DND-41 (cell line): ENCODE measurements around the gene NEK8.

Source experiments
- ATAC-seq: fragments of 200-7000 bp; cut with Tn5 transposase; 3 replicates; pipeline ENCODE4 v1.9.1; 2021; ENCODE audit warnings: low read depth; ENCODE audit not compliant: insufficient read depth
- DNase-seq: peaks from one replicate; pipeline ENCODE4 v3.0.0-alpha.2; 2020
- H2AFZ ChIP-seq: 2 replicates; pipeline ENCODE4 v1.6.0; 2012; ENCODE audit warnings: low read depth, low read length
- H3K27ac ChIP-seq: 2 replicates; pipeline ENCODE4 v1.5.1; 2012; ENCODE audit warnings: low read length, inconsistent platforms
- H3K27me3 ChIP-seq: fragments of 200-600 bp; sonication (generic); 2 replicates; pipeline ENCODE4 v1.6.0; 2012; ENCODE audit warnings: low read length, mild to moderate bottlenecking, inconsistent platforms; ENCODE audit not compliant: insufficient read depth, poor library complexity
- H3K36me3 ChIP-seq: 2 replicates; pipeline ENCODE4 v1.5.1; 2012; ENCODE audit warnings: low read length, inconsistent platforms; ENCODE audit not compliant: insufficient read depth
- H3K4me1 ChIP-seq: 2 replicates; pipeline ENCODE4 v1.5.1; 2012; ENCODE audit warnings: mild to moderate bottlenecking, low read length; ENCODE audit not compliant: insufficient read depth
- H3K4me2 ChIP-seq: 2 replicates; pipeline ENCODE4 v1.6.0; 2012; ENCODE audit warnings: mild to moderate bottlenecking, moderate library complexity, low read length, inconsistent platforms; ENCODE audit not compliant: insufficient read depth
- H3K4me3 ChIP-seq, 2 experiments: fragments of 200-600 bp in 1 of 2; shearing (Covaris generic) in 1 of 2; 2 replicates each; pipeline ENCODE4 v1.5.1; 2012 to 2016; ENCODE audit warnings: inconsistent platforms in 2 of 2, low read length in 2 of 2, mild to moderate bottlenecking in 2 of 2, low read depth in 1 of 2, moderate library complexity in 1 of 2
- H3K79me2 ChIP-seq: 2 replicates; pipeline ENCODE4 v1.6.0; 2012; ENCODE audit warnings: low read length, inconsistent platforms; ENCODE audit not compliant: insufficient read depth
- H3K9ac ChIP-seq: 2 replicates; pipeline ENCODE4 v1.6.0; 2012; ENCODE audit warnings: low read depth, mild to moderate bottlenecking, inconsistent platforms, low read length, moderate library complexity
- H3K9me3 ChIP-seq: 2 replicates; pipeline ENCODE4 v1.5.1; 2012; ENCODE audit warnings: low read length, moderate library complexity, mild to moderate bottlenecking, inconsistent platforms; ENCODE audit not compliant: insufficient read depth, severe bottlenecking
- H4K20me1 ChIP-seq: 2 replicates; pipeline ENCODE4 v1.6.0; 2012; ENCODE audit warnings: low read length; ENCODE audit not compliant: insufficient read depth
- EZH2 ChIP-seq: IDR thresholded peaks from 3 replicates; pipeline ENCODE4 v1.6.1; 2012; ENCODE audit warnings: borderline replicate concordance, low read depth, mild to moderate bottlenecking, moderate library complexity, low read length, inconsistent platforms; ENCODE audit not compliant: severe bottlenecking
- TF ChIP-seq, protein P1 (sequence below): IDR thresholded peaks from 2 replicates; pipeline ENCODE4 v1.5.1; 2012; ENCODE audit warnings: borderline replicate concordance, low read length, moderate library complexity, mild to moderate bottlenecking; ENCODE audit not compliant: poor library complexity, severe bottlenecking; ENCODE audit errors: extremely low read depth

The NEK8 gene

DNA sequence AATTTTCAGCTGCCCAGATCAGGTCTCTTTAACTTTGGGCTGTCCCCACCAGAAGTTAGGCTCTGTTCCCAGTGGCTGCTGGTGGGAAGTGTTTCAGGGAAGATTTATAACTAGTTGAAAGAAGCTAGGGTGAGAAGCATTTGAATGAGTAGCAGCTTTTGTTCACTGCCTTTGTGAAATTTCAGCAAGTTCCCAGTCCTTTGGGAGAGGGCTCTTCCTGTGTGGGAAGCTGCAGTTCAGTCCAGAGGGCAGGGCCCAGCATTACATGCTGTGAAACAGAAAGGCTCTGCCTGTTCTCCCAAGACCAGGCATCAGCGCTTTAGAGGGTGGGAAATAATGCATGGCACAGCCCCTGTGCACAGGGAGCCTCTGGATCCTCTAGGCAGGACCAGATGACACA lies 34.7 kb upstream of the NEK8 start:
- ATAC-seq (no peak), DNase-seq (no peak)
- TF ChIP-seq, protein P1, sequence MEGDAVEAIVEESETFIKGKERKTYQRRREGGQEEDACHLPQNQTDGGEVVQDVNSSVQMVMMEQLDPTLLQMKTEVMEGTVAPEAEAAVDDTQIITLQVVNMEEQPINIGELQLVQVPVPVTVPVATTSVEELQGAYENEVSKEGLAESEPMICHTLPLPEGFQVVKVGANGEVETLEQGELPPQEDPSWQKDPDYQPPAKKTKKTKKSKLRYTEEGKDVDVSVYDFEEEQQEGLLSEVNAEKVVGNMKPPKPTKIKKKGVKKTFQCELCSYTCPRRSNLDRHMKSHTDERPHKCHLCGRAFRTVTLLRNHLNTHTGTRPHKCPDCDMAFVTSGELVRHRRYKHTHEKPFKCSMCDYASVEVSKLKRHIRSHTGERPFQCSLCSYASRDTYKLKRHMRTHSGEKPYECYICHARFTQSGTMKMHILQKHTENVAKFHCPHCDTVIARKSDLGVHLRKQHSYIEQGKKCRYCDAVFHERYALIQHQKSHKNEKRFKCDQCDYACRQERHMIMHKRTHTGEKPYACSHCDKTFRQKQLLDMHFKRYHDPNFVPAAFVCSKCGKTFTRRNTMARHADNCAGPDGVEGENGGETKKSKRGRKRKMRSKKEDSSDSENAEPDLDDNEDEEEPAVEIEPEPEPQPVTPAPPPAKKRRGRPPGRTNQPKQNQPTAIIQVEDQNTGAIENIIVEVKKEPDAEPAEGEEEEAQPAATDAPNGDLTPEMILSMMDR: no peak
- no peak for TF ChIP-seq EZH2
- H4K20me1 ChIP-seq: 0 out of 2 replicates have a peak, but pooled peaks cover 4% of the 10 kb centered on the region
- no peak overlapping the region for H3K9ac ChIP-seq
- H3K4me3 ChIP-seq: no peak overlapping the region
- H3K27ac ChIP-seq: no peak overlapping the region
- H3K36me3 ChIP-seq: peaks cover 93% of the 10 kb centered on the region
- H2AFZ ChIP-seq: no peak overlapping the region
- H3K4me1 ChIP-seq: no peaks in the 10 kb centered on the region
- no peaks in the 10 kb centered on the region for H3K27me3 ChIP-seq
- no peaks in the 10 kb centered on the region for H3K9me3 ChIP-seq
- no peaks in the 10 kb centered on the region for H3K79me2 ChIP-seq
- H3K4me2 ChIP-seq: no peak overlapping the region

DNA sequence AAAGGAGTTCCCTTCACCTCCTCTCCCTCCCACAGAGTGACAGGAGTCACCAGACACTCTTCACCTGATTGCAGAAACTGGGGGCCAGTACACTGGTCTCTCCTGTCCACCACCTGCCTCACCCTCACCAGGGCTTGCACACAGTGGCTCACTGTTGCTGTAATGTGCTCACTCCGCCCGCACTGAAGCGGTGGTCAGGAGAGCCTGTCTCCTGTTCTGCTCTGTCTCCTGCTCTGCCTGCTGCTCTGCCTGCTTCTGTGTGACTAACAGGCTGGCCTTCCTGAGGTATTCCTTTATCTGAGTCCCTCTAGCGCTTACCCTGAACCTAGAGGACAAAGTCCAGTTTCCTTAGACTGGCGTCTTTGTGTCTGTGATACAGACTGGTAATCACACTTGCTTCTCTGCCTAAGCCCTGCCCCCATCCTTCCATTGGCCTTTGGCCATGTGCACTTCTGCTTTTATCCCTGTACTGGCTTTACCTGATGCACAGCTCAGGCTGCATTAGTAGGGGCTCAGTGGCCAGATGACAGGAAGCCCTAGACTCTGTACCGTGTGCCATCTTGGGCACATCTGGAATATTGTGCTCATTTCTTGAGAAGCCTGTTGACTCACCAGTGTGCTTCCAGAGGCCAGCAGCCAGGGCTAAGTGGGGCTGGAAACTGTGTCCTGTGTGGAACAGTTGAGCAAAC lies 30.2 kb upstream of the NEK8 start:
- Histone ChIP-seq H3K4me2 (no peak overlapping the region), H4K20me1 (no peaks in the 10 kb centered on the region), H3K79me2 (no peaks in the 10 kb centered on the region), H3K9ac (no peak overlapping the region), H3K36me3 (peaks cover 100% of the 10 kb centered on the region), H3K27ac (no peak overlapping the region), H3K9me3 (no peaks in the 10 kb centered on the region), H2AFZ (no peak overlapping the region), H3K4me1 (no peaks in the 10 kb centered on the region), H3K4me3 (no peak overlapping the region), H3K27me3 (no peaks in the 10 kb centered on the region)
- no peak for ATAC-seq
- DNase-seq: no peak
- TF ChIP-seq, protein P1: no peak
- TF ChIP-seq EZH2: no peak

DNA sequence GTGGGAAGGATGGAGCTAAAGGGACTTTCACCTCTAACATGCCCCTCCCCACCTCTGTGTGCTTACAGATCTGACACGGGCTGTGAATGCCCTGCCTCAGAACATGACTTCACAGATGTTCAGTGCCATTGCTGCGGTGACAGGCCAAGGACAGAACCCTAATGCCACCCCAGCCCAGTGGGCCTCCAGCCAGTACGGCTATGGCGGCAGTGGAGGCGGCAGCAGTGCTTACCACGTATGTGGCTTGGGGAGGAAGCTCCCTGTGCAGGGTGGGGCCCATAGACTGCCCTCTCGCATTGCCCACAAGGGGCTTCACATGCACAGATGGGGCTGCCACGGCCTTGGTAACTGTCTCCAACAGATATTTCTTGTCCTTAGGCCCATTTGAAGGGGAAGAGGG lies 28.3 kb upstream of the NEK8 start:
- TF ChIP-seq, protein P1: no peak
- TF ChIP-seq EZH2: no peak
- Histone ChIP-seq H3K9ac (no peak overlapping the region), H3K36me3 (peaks cover 87% of the 10 kb centered on the region), H3K27me3 (no peaks in the 10 kb centered on the region), H4K20me1 (0 out of 2 replicates have a peak, but pooled peaks cover 4% of the 10 kb centered on the region), H3K4me2 (no peak overlapping the region), H3K27ac (no peak overlapping the region), H2AFZ (no peak overlapping the region), H3K4me3 (no peak overlapping the region), H3K9me3 (no peaks in the 10 kb centered on the region), H3K79me2 (no peaks in the 10 kb centered on the region), H3K4me1 (no peaks in the 10 kb centered on the region)
- ATAC-seq: no peak
- no peak for DNase-seq
